Uterus (tissue), 4 donors: Measurements from ENCODE around the gene MARCHF9. TPM values are rescaled to one million over a fixed set of nuclear protein-coding genes. Genes with fewer than 3 reads are reported as not detected.

ENCODE experiments used
- DNase-seq, 2 donors: peaks; one replicate each; pipeline ENCODE4 v3.0.0-alpha.2; 2019 to 2020
- H3K27ac ChIP-seq, 2 donors: fragments of 200-600 bp; sonication (generic); 1 replicate in 1 of 2; 2 replicates in 1 of 2; pipeline ENCODE4 v1.5.1; 2016 to 2018
- H3K27me3 ChIP-seq, 2 donors: fragments of 200-600 bp; sonication (generic); one replicate each; pipeline ENCODE4 v1.5.1; 2018 to 2019; ENCODE audit warnings: control low read depth in 1 of 2
- H3K36me3 ChIP-seq, 2 donors: fragments of 200-600 bp; sonication (generic); one replicate each; pipeline ENCODE4 v1.5.1; 2019; ENCODE audit warnings: control low read depth in 1 of 2
- H3K4me1 ChIP-seq, 2 donors: fragments of 200-600 bp; sonication (generic); one replicate each; pipeline ENCODE4 v1.5.1; 2018 to 2019; ENCODE audit warnings: control low read depth in 1 of 2
- H3K4me3 ChIP-seq, 2 donors: fragments of 200-600 bp; sonication (generic); 1 replicate in 1 of 2; 2 replicates in 1 of 2; pipeline ENCODE4 v1.5.1; 2018 to 2019; ENCODE audit warnings: mild to moderate bottlenecking in 1 of 2
- H3K9me3 ChIP-seq, 2 donors: fragments of 200-600 bp; sonication (generic); one replicate each; pipeline ENCODE4 v1.5.1; 2019; ENCODE audit warnings: control low read depth in 1 of 2
- CTCF ChIP-seq, 4 experiments: fragments of 200-600 bp in 2 of 4; fragments of 450-650 bp in 2 of 4; sonication (generic) in 2 of 4; IDR thresholded peaks; one replicate each; pipeline ENCODE4 v1.5.1; 2016 to 2019; ENCODE audit warnings: antibody characterized with exemption in 4 of 4, mild to moderate bottlenecking in 2 of 4, moderate library complexity in 1 of 4
- POLR2A ChIP-seq, 2 donors: fragments of 450-650 bp; IDR thresholded peaks; one replicate each; pipeline ENCODE4 v1.6.1; 2016; ENCODE audit warnings: antibody characterized with exemption in 2 of 2, mild to moderate bottlenecking in 1 of 2, moderate library complexity in 1 of 2
- intact Hi-C: fragments of 100-400 bp; cut with DNase I; formaldehyde crosslinking; loops from one replicate; pipeline ENCODE4 v1.15.1; 2023; ENCODE audit warnings: low total_unique reads
- total RNA-seq, 4 donors: library from RNA; depleted of rRNA in 3 of 4; stranded (reverse); fragments of >200 nt in 3 of 4; gene quantifications; one replicate each; pipeline versions ENCODE4 v1.1.0 to v1.2.4, GENCODE V29; 2014 to 2023
- donor health status: DM: yes; HTN: yes; CAD: no.

The MARCHF9 gene
- total RNA-seq, 4 donors from 2014 or later, result 5.1 to 7.6 (median 6.8) TPM; not detected in 1

DNA sequence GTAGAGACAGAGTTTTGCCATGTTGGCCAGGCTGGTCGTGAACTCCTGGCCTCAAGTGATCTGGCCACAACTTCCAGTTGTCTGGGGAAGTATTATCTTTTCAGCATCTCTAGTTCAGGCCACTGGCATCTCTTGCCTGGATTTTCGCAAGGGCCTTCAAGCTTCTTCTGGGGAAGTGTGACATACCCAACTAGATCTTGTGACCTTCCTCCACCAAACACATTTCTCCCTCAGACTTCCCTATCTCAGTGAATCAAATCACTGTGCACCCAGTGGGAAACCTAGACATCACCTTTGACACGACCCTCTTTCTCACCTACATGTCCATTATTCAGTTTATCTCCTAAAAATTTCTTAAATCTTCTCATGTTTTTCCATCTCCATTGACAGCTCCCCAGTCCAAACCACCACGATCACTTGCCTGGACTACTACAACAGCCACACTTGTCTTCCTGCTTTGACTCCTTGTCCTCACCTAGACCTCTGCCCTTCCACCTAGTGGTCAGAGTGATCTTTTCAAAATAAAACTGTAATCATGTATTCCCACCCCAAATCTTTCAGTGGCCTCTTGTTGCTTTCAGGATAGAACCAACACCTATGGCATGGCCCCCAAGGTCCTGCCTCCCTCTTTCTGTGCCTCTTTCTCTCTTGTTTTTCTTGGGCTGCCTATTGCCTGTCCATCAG lies 20.8 kb downstream of the MARCHF9 start:
- H3K36me3 ChIP-seq, result no peaks in the 10 kb centered on the region
- no peaks in the 10 kb centered on the region for H3K27me3 ChIP-seq
- no peak overlapping the region for H3K27ac ChIP-seq
- intact Hi-C loops, result no loop called here
- no peak for DNase-seq
- no peaks in the 10 kb centered on the region for H3K9me3 ChIP-seq
- H3K4me3 ChIP-seq, result no peak overlapping the region
- peaks cover 0 to 8% of the 10 kb centered on the region in 2 donors for H3K4me1 ChIP-seq
- TF ChIP-seq CTCF (IDR thresholded peaks at IDR 0.05) (no peak), POLR2A (IDR thresholded peaks at IDR 0.05) (no peak)

GRCh38 chr12:57776247-57776587 lies 21.3 kb downstream of the MARCHF9 start:
- intact Hi-C loops, result no loop called here
- TF ChIP-seq POLR2A (IDR thresholded peaks at IDR 0.05) (no peak), CTCF (IDR thresholded peaks at IDR 0.05) (no peak)
- no peaks in the 10 kb centered on the region for H3K27me3 ChIP-seq
- no peaks in the 10 kb centered on the region for H3K9me3 ChIP-seq
- H3K27ac ChIP-seq, result no peak overlapping the region
- H3K36me3 ChIP-seq, result no peaks in the 10 kb centered on the region
- DNase-seq, result no peak
- no peak overlapping the region for H3K4me3 ChIP-seq
- H3K4me1 ChIP-seq, result peaks cover 0 to 8% of the 10 kb centered on the region in 2 donors

DNA sequence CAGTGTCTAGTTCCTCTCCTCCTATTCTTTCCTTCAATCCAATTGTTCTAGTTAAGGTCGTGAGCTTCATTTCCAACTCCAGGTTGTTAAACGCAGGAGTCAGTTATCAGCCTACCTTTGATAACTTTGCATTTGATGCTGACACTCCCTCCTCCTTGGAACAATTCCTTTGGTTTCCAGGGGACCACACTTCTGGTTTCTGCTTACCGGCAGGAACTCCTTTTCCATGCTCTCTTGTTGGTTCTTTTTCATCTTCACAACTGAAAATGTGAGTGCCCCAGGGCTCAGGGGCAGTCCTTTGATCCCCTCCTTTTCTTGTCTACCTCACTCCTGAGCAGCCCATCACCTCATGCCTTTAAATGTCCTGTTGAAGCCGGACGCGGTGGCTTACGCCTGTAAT lies 22.5 kb downstream of the MARCHF9 start:
- no peak for TF ChIP-seq POLR2A (IDR thresholded peaks at IDR 0.05)
- no peak for TF ChIP-seq CTCF (IDR thresholded peaks at IDR 0.05)
- Histone ChIP-seq H3K27ac (no peak overlapping the region), H3K27me3 (no peaks in the 10 kb centered on the region), H3K36me3 (no peaks in the 10 kb centered on the region), H3K9me3 (no peaks in the 10 kb centered on the region), H3K4me3 (no peak overlapping the region), H3K4me1 (peaks cover 0 to 5% of the 10 kb centered on the region in 2 donors)
- intact Hi-C loops, result no loop called here
- DNase-seq, result no peak

DNA sequence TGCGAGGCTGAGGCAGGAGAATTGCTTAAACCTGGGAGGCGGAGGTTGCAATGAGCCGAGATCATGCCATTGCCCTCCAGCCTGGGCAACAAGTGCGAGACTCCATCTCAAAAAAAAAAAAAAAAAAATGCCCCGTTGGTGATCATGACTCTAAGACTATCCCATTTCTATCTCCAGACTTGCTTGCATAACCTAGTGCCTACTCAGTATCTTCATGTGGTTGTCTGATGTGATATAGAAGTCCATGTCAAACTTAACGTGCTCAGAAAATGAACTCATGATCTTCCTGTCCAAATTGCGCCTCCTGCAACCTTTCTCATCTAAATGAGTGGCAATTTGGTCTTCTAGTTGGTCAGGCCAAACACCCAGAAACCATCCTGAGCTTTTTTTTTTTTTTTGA lies 23.0 kb downstream of the MARCHF9 start:
- H3K4me3 ChIP-seq, result no peak overlapping the region
- TF ChIP-seq POLR2A (IDR thresholded peaks at IDR 0.05), result no peak
- TF ChIP-seq CTCF (IDR thresholded peaks at IDR 0.05), result no peak
- intact Hi-C loops, result no loop called here
- no peaks in the 10 kb centered on the region for H3K36me3 ChIP-seq
- no peak for DNase-seq
- H3K4me1 ChIP-seq, result peaks cover 0 to 5% of the 10 kb centered on the region in 2 donors
- no peaks in the 10 kb centered on the region for H3K27me3 ChIP-seq
- H3K9me3 ChIP-seq, result no peaks in the 10 kb centered on the region
- no peak overlapping the region for H3K27ac ChIP-seq

DNA sequence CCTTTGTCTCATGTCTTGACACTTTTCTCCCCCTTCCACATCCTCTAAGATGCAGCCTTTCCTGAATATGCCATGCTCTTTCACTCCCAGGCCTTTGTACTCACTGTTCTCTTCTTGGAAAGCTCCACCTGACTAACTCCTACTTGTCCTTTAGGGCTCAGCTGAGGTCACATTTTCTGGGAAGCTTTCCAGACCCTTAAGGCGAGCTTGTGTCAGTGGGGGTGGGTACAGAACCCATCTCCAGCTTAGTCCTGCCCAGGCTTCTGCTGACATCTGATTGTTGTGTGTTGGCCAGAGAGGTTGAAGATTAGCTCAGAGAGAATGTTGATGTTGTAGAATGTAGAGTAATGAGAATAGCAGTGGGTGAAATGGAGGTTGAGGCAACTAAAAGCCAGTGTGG lies 24.8 kb downstream of the MARCHF9 start:
- intact Hi-C loops, result no loop called here
- Histone ChIP-seq H3K4me3 (no peak overlapping the region), H3K4me1 (no peaks in the 10 kb centered on the region), H3K27me3 (no peaks in the 10 kb centered on the region), H3K36me3 (no peaks in the 10 kb centered on the region), H3K27ac (no peak overlapping the region), H3K9me3 (no peaks in the 10 kb centered on the region)
- no peak for DNase-seq
- no peak for TF ChIP-seq CTCF (IDR thresholded peaks at IDR 0.05)
- TF ChIP-seq POLR2A (IDR thresholded peaks at IDR 0.05), result no peak
